Astrocyte (in vitro differentiated cells and primary cell): Measurements from ENCODE around the gene ACSF3. TPM values are rescaled to one million over a fixed set of nuclear protein-coding genes. Genes with fewer than 3 reads are reported as not detected.
A peak's percentile ranks its signal among the peaks of the same experiment; 100 is the strongest.

ENCODE experiments used
- DNase-seq: peaks from one replicate; pipeline ENCODE4 v3.0.0-alpha.2; 2010; ENCODE audit warnings: low read depth
- FAIRE-seq: peaks from 2 replicates; lab custom pipeline; 2011; peaks lifted over from hg19 to GRCh38; lab: Jason Lieb, UNC
- H2AFZ ChIP-seq: 2 replicates; pipeline ENCODE4 v1.6.0; 2012; ENCODE audit warnings: low read depth, low read length, inconsistent platforms
- H3K27ac ChIP-seq: 2 replicates; pipeline ENCODE4 v1.5.1; 2011; ENCODE audit warnings: low read depth, low read length, inconsistent platforms
- H3K27me3 ChIP-seq: 2 replicates; pipeline ENCODE4 v1.6.0; 2011; ENCODE audit warnings: low read length, inconsistent platforms; ENCODE audit not compliant: insufficient read depth
- H3K36me3 ChIP-seq: 2 replicates; pipeline ENCODE4 v1.5.1; 2011; ENCODE audit warnings: low read length, inconsistent platforms; ENCODE audit not compliant: insufficient read depth
- H3K4me1 ChIP-seq: 2 replicates; pipeline ENCODE4 v1.5.1; 2011; ENCODE audit warnings: low read length, inconsistent platforms; ENCODE audit not compliant: insufficient read depth
- H3K4me2 ChIP-seq: 2 replicates; pipeline ENCODE4 v1.6.0; 2012; ENCODE audit warnings: low read length, inconsistent platforms
- H3K4me3 ChIP-seq: 2 replicates; pipeline ENCODE4 v1.5.1; 2011; ENCODE audit warnings: low read depth, mild to moderate bottlenecking, low read length, inconsistent platforms; ENCODE audit not compliant: insufficient read depth
- H3K79me2 ChIP-seq: 2 replicates; pipeline ENCODE4 v1.6.0; 2012; ENCODE audit warnings: mild to moderate bottlenecking, low read length, inconsistent platforms; ENCODE audit not compliant: insufficient read depth
- H3K9ac ChIP-seq: 2 replicates; pipeline ENCODE4 v1.6.0; 2012; ENCODE audit warnings: mild to moderate bottlenecking, low read length, inconsistent platforms
- H3K9me3 ChIP-seq: 2 replicates; pipeline ENCODE4 v1.5.1; 2012; ENCODE audit warnings: low read depth, mild to moderate bottlenecking, low read length, inconsistent platforms; ENCODE audit not compliant: insufficient read depth
- H4K20me1 ChIP-seq: 2 replicates; pipeline ENCODE4 v1.6.0; 2012; ENCODE audit warnings: low read length, inconsistent platforms; ENCODE audit not compliant: insufficient read depth
- H3K27ac Mint-ChIP-seq: one replicate; pipeline ENCODE4 v1.8.0; 2021; ENCODE audit warnings: mild to moderate bottlenecking, mixed read lengths; ENCODE audit not compliant: unreplicated experiment
- H3K27me3 Mint-ChIP-seq: one replicate; pipeline ENCODE4 v1.8.0; 2021; ENCODE audit warnings: low read depth, mixed read lengths; ENCODE audit not compliant: unreplicated experiment
- H3K36me3 Mint-ChIP-seq: one replicate; pipeline ENCODE4 v1.8.0; 2021; ENCODE audit warnings: low read depth, mixed read lengths; ENCODE audit not compliant: unreplicated experiment
- H3K4me1 Mint-ChIP-seq: one replicate; pipeline ENCODE4 v1.8.0; 2021; ENCODE audit warnings: low read depth, mixed read lengths; ENCODE audit not compliant: unreplicated experiment
- H3K4me3 Mint-ChIP-seq: one replicate; pipeline ENCODE4 v1.8.0; 2021; ENCODE audit warnings: mild to moderate bottlenecking, moderate library complexity, mixed read lengths; ENCODE audit not compliant: unreplicated experiment
- H3K9me3 Mint-ChIP-seq: one replicate; pipeline ENCODE4 v1.8.0; 2021; ENCODE audit warnings: mild to moderate bottlenecking, mixed read lengths; ENCODE audit not compliant: unreplicated experiment
- CTCF ChIP-seq: IDR thresholded peaks from 2 replicates; pipeline ENCODE4 v1.5.1; 2011; ENCODE audit warnings: low read depth, mild to moderate bottlenecking, inconsistent platforms, low read length, moderate library complexity; ENCODE audit not compliant: insufficient read depth
- EZH2 ChIP-seq: IDR thresholded peaks from 2 replicates; pipeline ENCODE4 v1.6.1; 2012; ENCODE audit warnings: mild to moderate bottlenecking, low read length, inconsistent platforms; ENCODE audit not compliant: insufficient read depth
- total RNA-seq: library from RNA; stranded (reverse); gene quantifications from 2 replicates; pipeline ENCODE4 v1.2.1, GENCODE V29; 2021

The ACSF3 gene
- total RNA-seq, 1 donor from 2014 or later: 17.0 TPM

- TF ChIP-seq EZH2 (no peak), CTCF (no peak)
- no peak for FAIRE-seq
- H3K4me3 Mint-ChIP-seq: no peak overlapping the region
- H3K4me3 ChIP-seq: no peak overlapping the region
- no peak for DNase-seq
- peaks cover 6% of the 10 kb centered on the region for H3K4me1 ChIP-seq
- no peak overlapping the region for H2AFZ ChIP-seq
- no peak overlapping the region for H3K27ac Mint-ChIP-seq
- H3K4me1 Mint-ChIP-seq: peaks cover 3% of the 10 kb centered on the region
- no peak overlapping the region for H3K4me2 ChIP-seq
- H3K27me3 Mint-ChIP-seq: peaks cover 16% of the 10 kb centered on the region
- no peak overlapping the region for H3K9ac ChIP-seq
- no peaks in the 10 kb centered on the region for H3K79me2 ChIP-seq
- H3K9me3 Mint-ChIP-seq: no peaks in the 10 kb centered on the region
- H3K27ac ChIP-seq: no peak overlapping the region
- H3K36me3 Mint-ChIP-seq: no peaks in the 10 kb centered on the region
- H3K27me3 ChIP-seq: no peaks in the 10 kb centered on the region
- H3K36me3 ChIP-seq: no peaks in the 10 kb centered on the region
- no peaks in the 10 kb centered on the region for H3K9me3 ChIP-seq
- no peaks in the 10 kb centered on the region for H4K20me1 ChIP-seq
Observed at GRCh38 chr16:89168381-89169189, 74.9 kb downstream of the ACSF3 start.

GRCh38 chr16:89169778-89170177 is 76.1 kb downstream of the ACSF3 start:
- Mint-ChIP-seq H3K27ac (no peak overlapping the region), H3K9me3 (no peaks in the 10 kb centered on the region), H3K4me1 (peaks cover 3% of the 10 kb centered on the region), H3K4me3 (no peak overlapping the region), H3K36me3 (no peaks in the 10 kb centered on the region), H3K27me3 (peaks cover 16% of the 10 kb centered on the region)
- no peak for DNase-seq
- no peak overlapping the region for H3K27ac ChIP-seq
- no peak for FAIRE-seq
- no peaks in the 10 kb centered on the region for H3K79me2 ChIP-seq
- no peak overlapping the region for H2AFZ ChIP-seq
- no peak overlapping the region for H3K4me3 ChIP-seq
- no peaks in the 10 kb centered on the region for H4K20me1 ChIP-seq
- H3K4me1 ChIP-seq: peaks cover 6% of the 10 kb centered on the region
- no peaks in the 10 kb centered on the region for H3K9me3 ChIP-seq
- no peak overlapping the region for H3K4me2 ChIP-seq
- no peaks in the 10 kb centered on the region for H3K36me3 ChIP-seq
- no peak overlapping the region for H3K9ac ChIP-seq
- H3K27me3 ChIP-seq: no peaks in the 10 kb centered on the region
- TF ChIP-seq EZH2: no peak

DNA sequence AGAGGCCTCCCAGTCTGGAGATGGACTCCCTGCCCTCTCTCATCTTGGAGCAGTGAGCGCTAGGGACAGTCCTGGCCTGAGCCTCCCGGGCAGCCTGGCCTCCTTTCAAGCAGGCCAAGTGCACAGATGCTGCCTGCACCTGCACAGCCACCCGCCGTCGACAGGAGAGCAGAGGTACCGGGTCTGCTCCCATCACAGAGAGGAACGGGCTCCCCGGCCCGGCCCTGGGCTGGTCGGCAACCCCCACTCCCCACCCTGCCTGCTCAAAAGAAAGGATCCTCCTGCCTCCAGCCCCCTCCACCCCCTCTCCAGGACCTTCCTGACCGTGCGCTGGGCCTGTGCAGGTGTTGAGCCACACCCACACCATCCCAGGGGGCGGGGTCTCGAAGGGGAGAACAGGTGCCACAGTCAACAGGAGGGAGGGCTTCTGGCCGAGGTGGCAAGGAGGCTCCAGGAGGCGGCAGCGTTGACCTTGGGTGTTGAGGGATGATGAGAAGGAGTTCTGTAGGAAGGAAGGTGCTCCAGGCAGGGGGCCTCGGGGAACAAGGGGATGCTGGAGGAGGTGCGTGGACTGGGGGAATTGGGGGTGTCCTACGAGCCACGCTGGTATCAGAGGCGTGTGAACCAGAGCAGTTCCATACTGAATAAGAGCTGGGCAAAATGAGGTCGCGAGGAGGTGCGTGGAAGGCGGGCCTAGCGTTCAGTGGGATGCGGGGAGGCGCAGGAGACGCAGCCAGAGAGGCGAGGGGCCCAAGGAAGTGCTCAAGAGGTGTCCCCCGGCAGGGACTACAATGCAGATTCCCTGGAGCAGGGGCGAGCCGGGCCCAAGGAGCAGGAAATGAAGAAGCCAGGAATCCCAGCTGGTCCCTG is 76.9 kb downstream of the ACSF3 start:
- TF ChIP-seq CTCF: no peak
- TF ChIP-seq EZH2: no peak
- Histone ChIP-seq H3K27ac (no peak overlapping the region), H3K36me3 (no peaks in the 10 kb centered on the region), H3K9ac (no peak overlapping the region), H3K79me2 (no peaks in the 10 kb centered on the region), H3K4me3 (no peak overlapping the region), H3K4me1 (peaks cover 6% of the 10 kb centered on the region), H3K4me2 (peak overlapping the region; percentile 54), H3K27me3 (no peaks in the 10 kb centered on the region), H3K9me3 (no peaks in the 10 kb centered on the region), H4K20me1 (no peaks in the 10 kb centered on the region), H2AFZ (peak overlapping the region; percentile 56)
- peaks cover 3% of the 10 kb centered on the region for H3K4me1 Mint-ChIP-seq
- FAIRE-seq (no peak), DNase-seq (no peak)
- H3K36me3 Mint-ChIP-seq: no peaks in the 10 kb centered on the region
- peak overlapping the region; percentile 58 for H3K4me3 Mint-ChIP-seq
- peaks cover 16% of the 10 kb centered on the region for H3K27me3 Mint-ChIP-seq
- no peaks in the 10 kb centered on the region for H3K9me3 Mint-ChIP-seq
- H3K27ac Mint-ChIP-seq: no peak overlapping the region
